ENCODE data around the gene MEGF11. TPM values are rescaled to one million over a fixed set of nuclear protein-coding genes. Genes with fewer than 3 reads are reported as not detected.

MEGF11 gene
- total RNA-seq, 3 donors from 2014 or later (not counting 1 experiment from before 2014, with no cell fraction given), result not detected

DNA sequence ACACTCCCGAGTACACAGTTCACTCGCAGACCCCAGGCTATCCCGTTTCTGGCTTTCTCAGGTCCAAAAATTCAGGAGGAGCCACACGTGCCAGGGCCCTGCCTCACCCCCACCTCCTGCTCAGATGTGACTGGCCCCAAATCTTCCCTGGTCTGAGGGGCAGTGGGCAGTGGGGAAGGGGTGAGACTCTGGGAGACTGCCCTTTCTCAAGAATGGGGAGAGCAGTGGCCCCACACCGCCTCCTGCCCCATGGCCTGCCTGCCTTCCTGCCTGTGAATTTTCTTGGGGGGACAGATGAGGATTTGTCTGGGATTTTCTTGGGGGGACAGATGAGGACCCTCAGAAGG, 174.6 kb downstream of the MEGF11 start:
- H3K9me3 ChIP-seq (ENCODE audit: control insufficient read depth, insufficient read depth, low read length), result no peaks in the 10 kb centered on the region
- no peak overlapping the region for H3K4me3 Mint-ChIP-seq
- intact Hi-C loops (cut with micrococcal nuclease), result no loop called here
- no peak overlapping the region for H3K4me3 ChIP-seq (ENCODE audit: low read length)
- TF ChIP-seq, protein P1, sequence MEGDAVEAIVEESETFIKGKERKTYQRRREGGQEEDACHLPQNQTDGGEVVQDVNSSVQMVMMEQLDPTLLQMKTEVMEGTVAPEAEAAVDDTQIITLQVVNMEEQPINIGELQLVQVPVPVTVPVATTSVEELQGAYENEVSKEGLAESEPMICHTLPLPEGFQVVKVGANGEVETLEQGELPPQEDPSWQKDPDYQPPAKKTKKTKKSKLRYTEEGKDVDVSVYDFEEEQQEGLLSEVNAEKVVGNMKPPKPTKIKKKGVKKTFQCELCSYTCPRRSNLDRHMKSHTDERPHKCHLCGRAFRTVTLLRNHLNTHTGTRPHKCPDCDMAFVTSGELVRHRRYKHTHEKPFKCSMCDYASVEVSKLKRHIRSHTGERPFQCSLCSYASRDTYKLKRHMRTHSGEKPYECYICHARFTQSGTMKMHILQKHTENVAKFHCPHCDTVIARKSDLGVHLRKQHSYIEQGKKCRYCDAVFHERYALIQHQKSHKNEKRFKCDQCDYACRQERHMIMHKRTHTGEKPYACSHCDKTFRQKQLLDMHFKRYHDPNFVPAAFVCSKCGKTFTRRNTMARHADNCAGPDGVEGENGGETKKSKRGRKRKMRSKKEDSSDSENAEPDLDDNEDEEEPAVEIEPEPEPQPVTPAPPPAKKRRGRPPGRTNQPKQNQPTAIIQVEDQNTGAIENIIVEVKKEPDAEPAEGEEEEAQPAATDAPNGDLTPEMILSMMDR (IDR thresholded peaks at IDR 0.05), result no peak
- H3K36me3 Mint-ChIP-seq, result no peaks in the 10 kb centered on the region
- no peak overlapping the region for H3K27ac ChIP-seq (ENCODE audit: low read length)
- DNase-seq (no peak), ATAC-seq (no peak)
- H3K4me1 ChIP-seq (ENCODE audit: control insufficient read depth, insufficient read depth, low read length), result no peaks in the 10 kb centered on the region
- 58% methylated on average over 5 of the region's 5 CpGs for WGBS (ENCODE audit: insufficient coverage)
- no peaks in the 10 kb centered on the region for H3K27me3 ChIP-seq (ENCODE audit: control insufficient read depth, insufficient read depth, low read length)
- peaks cover 16 to 20% of the 10 kb centered on the region in 2 donors for H3K27me3 Mint-ChIP-seq (ENCODE audit: low read depth in 2 of 2)
- no peaks in the 10 kb centered on the region for H3K9me3 Mint-ChIP-seq
- H3K4me1 Mint-ChIP-seq, result no peaks in the 10 kb centered on the region
- H3K27ac Mint-ChIP-seq, result no peak overlapping the region
- H3K36me3 ChIP-seq (ENCODE audit: control insufficient read depth, insufficient read depth, low read length), result no peaks in the 10 kb centered on the region

DNA sequence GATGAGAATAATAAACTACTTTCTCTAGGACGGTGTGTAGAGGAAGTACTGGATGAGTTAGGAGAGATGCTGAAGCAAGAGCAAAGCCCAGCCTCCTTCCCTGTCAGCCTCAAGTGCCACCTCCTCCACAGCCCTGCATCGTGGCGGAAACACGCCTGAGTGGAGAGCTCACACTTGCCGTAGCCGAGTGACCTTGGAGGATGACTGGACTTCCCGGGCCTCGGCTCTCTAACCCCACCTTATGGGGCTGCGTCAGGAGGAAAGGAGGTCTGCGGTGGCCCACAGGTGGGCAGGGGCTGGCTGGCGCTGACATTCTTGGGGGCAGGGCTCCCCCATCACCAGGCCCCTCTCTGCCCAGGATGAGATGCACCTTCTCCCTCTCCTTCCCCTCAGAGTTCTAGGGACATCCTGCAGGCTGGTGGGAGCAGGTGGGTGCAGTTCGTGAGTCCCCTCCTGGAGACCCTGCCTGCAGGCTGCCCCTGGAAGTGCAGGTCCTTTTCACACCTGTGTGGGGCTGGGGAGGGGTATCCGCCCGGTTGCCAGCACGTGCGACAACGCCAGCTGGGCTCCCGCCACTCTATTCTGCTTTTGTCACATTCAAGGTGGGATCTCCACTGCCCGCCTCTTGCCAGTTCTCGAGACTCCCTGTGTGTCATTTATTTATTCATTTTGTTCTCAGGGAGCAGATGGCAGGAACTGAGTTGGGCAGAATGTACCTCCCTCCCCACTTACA, 175.2 kb downstream of the MEGF11 start:
- ATAC-seq, result no peak
- no peaks in the 10 kb centered on the region for H3K9me3 Mint-ChIP-seq
- 62% methylated on average over 18 of the region's 20 CpGs for WGBS (ENCODE audit: insufficient coverage)
- Histone ChIP-seq H3K4me1 (ENCODE audit: control insufficient read depth, insufficient read depth, low read length) (no peaks in the 10 kb centered on the region), H3K27ac (ENCODE audit: low read length) (no peak overlapping the region), H3K27me3 (ENCODE audit: control insufficient read depth, insufficient read depth, low read length) (no peaks in the 10 kb centered on the region), H3K9me3 (ENCODE audit: control insufficient read depth, insufficient read depth, low read length) (no peaks in the 10 kb centered on the region), H3K4me3 (ENCODE audit: low read length) (no peak overlapping the region), H3K36me3 (ENCODE audit: control insufficient read depth, insufficient read depth, low read length) (no peaks in the 10 kb centered on the region)
- no peaks in the 10 kb centered on the region for H3K36me3 Mint-ChIP-seq
- no peak overlapping the region for H3K27ac Mint-ChIP-seq
- TF ChIP-seq, protein P1 (IDR thresholded peaks at IDR 0.05), result no peak
- intact Hi-C loops (cut with micrococcal nuclease), result no loop called here
- peaks cover 20 to 25% of the 10 kb centered on the region in 2 donors for H3K27me3 Mint-ChIP-seq (ENCODE audit: low read depth in 2 of 2)
- DNase-seq, result no peak
- H3K4me3 Mint-ChIP-seq, result no peak overlapping the region
- H3K4me1 Mint-ChIP-seq, result no peaks in the 10 kb centered on the region

DNA sequence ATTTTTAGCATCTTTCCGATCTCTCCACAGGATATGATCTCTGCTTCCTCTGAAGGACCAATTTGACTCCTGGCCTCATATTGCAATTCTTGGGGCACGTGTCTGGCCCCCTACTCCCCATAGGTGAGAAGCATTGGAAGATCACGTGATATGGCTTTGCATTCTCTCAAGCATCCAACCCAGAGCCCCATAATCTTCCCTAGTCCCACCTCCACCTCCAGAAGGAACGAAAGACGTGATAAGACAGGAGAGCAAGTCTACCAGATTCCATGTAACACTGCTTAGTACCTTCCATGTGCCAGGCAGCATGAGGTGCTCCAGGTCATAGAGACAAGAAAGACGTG, 176.3 kb downstream of the MEGF11 start:
- no peaks in the 10 kb centered on the region for H3K9me3 ChIP-seq (ENCODE audit: control insufficient read depth, insufficient read depth, low read length)
- H3K27me3 Mint-ChIP-seq (ENCODE audit: low read depth in 2 of 2), result peaks cover 17 to 26% of the 10 kb centered on the region in 2 donors
- TF ChIP-seq, protein P1 (IDR thresholded peaks at IDR 0.05), result no peak
- no peak overlapping the region for H3K27ac ChIP-seq (ENCODE audit: low read length)
- no peaks in the 10 kb centered on the region for H3K4me1 Mint-ChIP-seq
- no peaks in the 10 kb centered on the region for H3K9me3 Mint-ChIP-seq
- H3K36me3 ChIP-seq (ENCODE audit: control insufficient read depth, insufficient read depth, low read length), result no peaks in the 10 kb centered on the region
- H3K27me3 ChIP-seq (ENCODE audit: control insufficient read depth, insufficient read depth, low read length), result no peaks in the 10 kb centered on the region
- no peaks in the 10 kb centered on the region for H3K36me3 Mint-ChIP-seq
- WGBS (ENCODE audit: insufficient coverage), result 79% methylated on average over 6 of the region's 6 CpGs
- DNase-seq, result no peak
- no peaks in the 10 kb centered on the region for H3K4me1 ChIP-seq (ENCODE audit: control insufficient read depth, insufficient read depth, low read length)
- no peak overlapping the region for H3K4me3 Mint-ChIP-seq
- H3K27ac Mint-ChIP-seq, result no peak overlapping the region
- no peak overlapping the region for H3K4me3 ChIP-seq (ENCODE audit: low read length)
- ATAC-seq, result no peak
- intact Hi-C loops (cut with micrococcal nuclease), result no loop called here
